ENCODE data around the gene GCG. TPM values are rescaled to one million over a fixed set of nuclear protein-coding genes. Genes with fewer than 3 reads are reported as not detected.

Gene GCG
- total RNA-seq, 1 donor from 2014 or later, result not detected

DNA sequence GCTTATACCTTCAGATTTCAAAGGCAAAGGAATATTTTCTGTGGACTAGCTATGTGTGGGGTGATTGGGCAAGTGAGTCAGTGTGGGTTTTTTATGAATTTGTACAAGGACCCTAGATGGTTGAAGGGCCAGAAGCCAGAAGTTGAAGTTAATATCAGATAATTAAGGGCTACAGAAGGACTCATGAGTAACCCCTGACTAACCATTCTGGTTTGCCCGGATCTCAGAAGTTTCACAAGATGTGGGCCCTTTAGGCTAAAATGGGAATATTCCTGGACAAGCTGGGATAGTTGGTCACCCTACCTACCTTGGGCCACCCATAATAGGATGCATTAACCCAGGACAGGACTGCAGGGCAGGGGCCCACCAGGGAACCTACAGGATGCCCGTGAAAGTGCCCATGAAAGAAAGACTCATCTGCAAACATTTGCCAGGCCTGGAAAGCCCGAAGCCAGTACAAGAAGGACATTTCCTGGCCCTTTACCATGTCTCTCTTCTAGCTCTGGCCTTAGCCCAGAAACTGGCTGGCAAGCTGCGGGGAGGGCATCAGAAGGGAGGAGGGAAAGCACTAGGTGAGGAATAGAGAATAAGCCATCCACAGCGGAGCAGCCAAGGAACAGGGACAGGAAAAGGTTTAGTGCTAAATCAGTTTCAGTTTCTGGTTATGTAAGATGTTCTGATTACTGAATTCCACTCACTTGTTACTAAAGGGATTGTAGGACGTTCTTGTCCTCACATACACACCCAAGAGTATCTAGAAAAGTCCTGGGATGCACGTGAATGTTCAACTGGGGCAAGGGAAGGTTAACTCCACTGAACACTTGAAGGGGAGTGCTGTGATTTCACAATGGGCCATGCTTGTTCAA, 33.6 kb downstream of the GCG start:
- Histone ChIP-seq H3K27ac (no peak overlapping the region), H3K36me3 (no peaks in the 10 kb centered on the region), H3K9me3 (no peaks in the 10 kb centered on the region), H3K4me3 (no peak overlapping the region), H3K4me1 (peaks cover 0 to 3% of the 10 kb centered on the region in 2 donors), H3K27me3 (no peaks in the 10 kb centered on the region)
- no peak for TF ChIP-seq CTCF (IDR thresholded peaks at IDR 0.05)
- DNase-seq (ENCODE audit: low spot score in 2 of 2), result no peak
- intact Hi-C loops (cut with DNase I), result no loop called here

DNA sequence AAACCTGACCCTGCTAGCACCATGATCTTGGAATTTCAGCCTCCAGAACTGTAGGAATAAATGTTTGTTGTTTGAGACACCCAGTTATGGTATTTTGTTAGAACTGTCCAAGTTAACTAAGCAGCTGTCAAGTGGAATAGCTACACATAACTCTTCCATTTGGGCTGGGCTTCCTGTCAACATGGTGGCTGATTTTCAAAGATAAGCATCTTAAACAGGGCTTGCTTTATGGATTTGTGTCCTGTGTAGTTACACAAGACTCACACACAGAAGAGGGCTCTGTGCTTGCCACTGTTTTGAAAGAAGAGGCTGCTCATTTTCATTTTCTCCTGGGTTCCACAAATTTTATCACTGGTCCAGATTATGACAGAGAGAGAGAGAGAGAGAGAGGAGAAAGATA, 35.7 kb downstream of the GCG start:
- H3K27ac ChIP-seq, result no peak overlapping the region
- no peak overlapping the region for H3K4me3 ChIP-seq
- no peak for TF ChIP-seq CTCF (IDR thresholded peaks at IDR 0.05)
- H3K27me3 ChIP-seq, result no peaks in the 10 kb centered on the region
- no peak for DNase-seq (ENCODE audit: low spot score in 2 of 2)
- intact Hi-C loops (cut with DNase I), result no loop called here
- H3K4me1 ChIP-seq, result peaks cover 0 to 3% of the 10 kb centered on the region in 2 donors
- H3K9me3 ChIP-seq, result no peaks in the 10 kb centered on the region
- H3K36me3 ChIP-seq, result no peaks in the 10 kb centered on the region

DNA sequence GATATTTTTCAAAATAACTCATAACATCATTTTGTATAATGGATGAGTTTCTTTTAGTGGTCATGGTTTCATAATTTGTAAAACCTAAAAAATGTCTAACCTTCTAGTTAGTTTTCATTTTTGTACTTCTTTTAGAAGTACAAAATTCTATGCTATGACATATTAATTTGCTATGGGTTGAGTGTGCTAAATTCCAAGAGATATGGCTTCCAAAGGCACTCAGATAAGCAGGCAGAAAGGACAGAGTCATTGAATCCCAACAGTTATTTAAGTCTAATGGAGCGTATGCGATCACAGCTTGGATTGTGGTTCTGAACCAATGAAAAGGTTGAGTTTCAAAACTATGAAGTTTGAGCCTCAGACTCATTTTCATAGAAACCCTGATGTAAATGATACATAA, 37.0 kb downstream of the GCG start:
- intact Hi-C loops (cut with DNase I), result no loop called here
- no peak for TF ChIP-seq CTCF (IDR thresholded peaks at IDR 0.05)
- Histone ChIP-seq H3K27ac (no peak overlapping the region), H3K27me3 (no peaks in the 10 kb centered on the region), H3K4me3 (no peak overlapping the region), H3K4me1 (peaks cover 0 to 3% of the 10 kb centered on the region in 2 donors), H3K9me3 (no peaks in the 10 kb centered on the region), H3K36me3 (no peaks in the 10 kb centered on the region)
- no peak for DNase-seq (ENCODE audit: low spot score in 2 of 2)

GRCh38 chr2:162114271-162114670, 37.8 kb downstream of the GCG start:
- intact Hi-C loops (cut with DNase I), result no loop called here
- H3K27me3 ChIP-seq, result no peaks in the 10 kb centered on the region
- peaks cover 0 to 3% of the 10 kb centered on the region in 2 donors for H3K4me1 ChIP-seq
- TF ChIP-seq CTCF (IDR thresholded peaks at IDR 0.05), result no peak
- H3K36me3 ChIP-seq, result no peaks in the 10 kb centered on the region
- H3K27ac ChIP-seq, result no peak overlapping the region
- no peaks in the 10 kb centered on the region for H3K9me3 ChIP-seq
- H3K4me3 ChIP-seq, result no peak overlapping the region
- DNase-seq (ENCODE audit: low spot score in 2 of 2), result no peak

DNA sequence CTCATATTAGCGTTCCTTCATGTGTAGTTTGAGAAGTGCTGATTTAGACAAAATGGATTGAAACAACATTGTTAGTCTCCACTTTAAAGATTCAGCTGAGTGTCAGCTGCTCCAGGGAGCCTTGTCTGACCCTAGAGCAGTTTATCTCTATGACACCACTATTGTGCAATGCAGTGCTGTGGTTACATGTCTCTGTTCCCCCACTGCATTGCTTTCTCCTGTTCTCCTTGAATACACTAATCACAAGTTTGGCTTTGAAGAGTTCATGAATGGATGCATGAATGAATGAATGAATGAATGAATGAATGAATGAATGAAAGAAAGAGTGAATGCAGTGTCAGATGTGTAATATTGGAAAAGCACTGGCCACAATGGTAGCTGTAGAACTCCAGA, 38.3 kb downstream of the GCG start:
- Histone ChIP-seq H3K36me3 (no peaks in the 10 kb centered on the region), H3K4me3 (no peak overlapping the region), H3K27ac (no peak overlapping the region), H3K27me3 (no peaks in the 10 kb centered on the region), H3K9me3 (no peaks in the 10 kb centered on the region), H3K4me1 (peaks cover 0 to 3% of the 10 kb centered on the region in 2 donors)
- intact Hi-C loops (cut with DNase I), result no loop called here
- TF ChIP-seq CTCF (IDR thresholded peaks at IDR 0.05), result no peak
- no peak for DNase-seq (ENCODE audit: low spot score in 2 of 2)
